ENCODE results near the gene PEMT.

PEMT gene

GRCh38 chr17:17484451-17484899 is 107.0 kb downstream of the PEMT start:
- no peak for DNase-seq (ENCODE audit: low read depth)
- TF ChIP-seq CTCF (IDR thresholded peaks at IDR 0.05; ENCODE audit: insufficient read depth, low read depth, low read length, missing control alignments) = no peak
- no peak overlapping the region for H3K4me3 ChIP-seq (ENCODE audit: low read depth, low read length)

- no peak for DNase-seq (ENCODE audit: low read depth)
Measured at GRCh38 chr17:17481860-17482259, 109.6 kb downstream of the PEMT start.

GRCh38 chr17:17480593-17481148 is 110.8 kb downstream of the PEMT start:
- no peak for DNase-seq (ENCODE audit: low read depth)
- H3K4me3 ChIP-seq (ENCODE audit: low read depth, low read length) = no peak overlapping the region
- TF ChIP-seq CTCF (IDR thresholded peaks at IDR 0.05; ENCODE audit: insufficient read depth, low read depth, low read length, missing control alignments) = no peak

More at GRCh38 chr17:17481860-17482259, 109.6 kb downstream of the PEMT start:
- no peak overlapping the region for H3K4me3 ChIP-seq (ENCODE audit: low read depth, low read length)
- TF ChIP-seq CTCF (IDR thresholded peaks at IDR 0.05; ENCODE audit: insufficient read depth, low read depth, low read length, missing control alignments) = no peak

- no peak for DNase-seq (ENCODE audit: low read depth)
- TF ChIP-seq CTCF (IDR thresholded peaks at IDR 0.05; ENCODE audit: insufficient read depth, low read depth, low read length, missing control alignments) = no peak
Measured at GRCh38 chr17:17479209-17479608, 112.3 kb downstream of the PEMT start.

GRCh38 chr17:17476865-17477467 is 114.5 kb downstream of the PEMT start, which contains the start of gene MED9:
Gene MED9, plus strand, starts transcription at chr17:17477000. Its CDS starts 42 bp downstream, at chr17:17477042.
- DNase-seq (ENCODE audit: low read depth) = peak; percentile 94
- H3K4me3 ChIP-seq (ENCODE audit: low read depth, low read length) = peak within 1 kb of the TSS; percentile 83
- TF ChIP-seq CTCF (IDR thresholded peaks at IDR 0.05; ENCODE audit: insufficient read depth, low read depth, low read length, missing control alignments) = no peak

More at GRCh38 chr17:17479209-17479608, 112.3 kb downstream of the PEMT start:
- H3K4me3 ChIP-seq (ENCODE audit: low read depth, low read length) = no peak overlapping the region

- no peak overlapping the region for H3K4me3 ChIP-seq (ENCODE audit: low read depth, low read length)
- no peak for TF ChIP-seq CTCF (IDR thresholded peaks at IDR 0.05; ENCODE audit: insufficient read depth, low read depth, low read length, missing control alignments)
- DNase-seq (ENCODE audit: low read depth) = no peak
Measured at GRCh38 chr17:17474341-17474740, 117.2 kb downstream of the PEMT start.

All from GM12865 (cell line).